RWPE2 (cell line): ENCODE results near the gene MOSPD2.

Experiments
- ATAC-seq: fragments of 200-7000 bp; cut with Tn5 transposase; 3 replicates; pipeline ENCODE4 v1.9.1; 2021; ENCODE audit warnings: low read depth
- DNase-seq: peaks from one replicate; pipeline ENCODE4 v3.0.0-alpha.2; 2020; ENCODE audit warnings: low spot score
- H3K27ac ChIP-seq: fragments of 450-650 bp; 2 replicates; pipeline ENCODE4 v1.5.1; 2017; ENCODE audit warnings: mild to moderate bottlenecking; ENCODE audit not compliant: poor library complexity, severe bottlenecking
- H3K27me3 ChIP-seq: fragments of 250-450 bp; sonication (Bioruptor Pico); 2 replicates; pipeline ENCODE4 v1.5.1; 2021; ENCODE audit warnings: mild to moderate bottlenecking, moderate library complexity; ENCODE audit not compliant: insufficient read depth, poor library complexity, severe bottlenecking
- H3K36me3 ChIP-seq: fragments of 250-450 bp; sonication (Bioruptor Pico); 2 replicates; pipeline ENCODE4 v1.5.1; 2020; ENCODE audit warnings: low read depth, mild to moderate bottlenecking, moderate library complexity
- H3K4me1 ChIP-seq: fragments of 250-450 bp; sonication (Bioruptor Pico); 2 replicates; pipeline ENCODE4 v1.5.1; 2021; ENCODE audit warnings: mild to moderate bottlenecking, moderate library complexity; ENCODE audit not compliant: insufficient read depth, poor library complexity, severe bottlenecking
- H3K4me3 ChIP-seq: fragments of 250-450 bp; sonication (Bioruptor Pico); 2 replicates; pipeline ENCODE4 v1.5.1; 2021; ENCODE audit warnings: mild to moderate bottlenecking, moderate library complexity; ENCODE audit not compliant: severe bottlenecking
- H3K9me3 ChIP-seq: fragments of 250-450 bp; sonication (Bioruptor Pico); 2 replicates; pipeline ENCODE4 v1.5.1; 2021; ENCODE audit warnings: mild to moderate bottlenecking, moderate library complexity; ENCODE audit not compliant: severe bottlenecking
- TF ChIP-seq, protein P1 (sequence below): fragments of 450-650 bp; IDR thresholded peaks from one replicate; pipeline ENCODE4 v1.5.1; 2017; ENCODE audit warnings: mild to moderate bottlenecking, moderate library complexity; ENCODE audit not compliant: poor library complexity, severe bottlenecking

The MOSPD2 gene

DNA sequence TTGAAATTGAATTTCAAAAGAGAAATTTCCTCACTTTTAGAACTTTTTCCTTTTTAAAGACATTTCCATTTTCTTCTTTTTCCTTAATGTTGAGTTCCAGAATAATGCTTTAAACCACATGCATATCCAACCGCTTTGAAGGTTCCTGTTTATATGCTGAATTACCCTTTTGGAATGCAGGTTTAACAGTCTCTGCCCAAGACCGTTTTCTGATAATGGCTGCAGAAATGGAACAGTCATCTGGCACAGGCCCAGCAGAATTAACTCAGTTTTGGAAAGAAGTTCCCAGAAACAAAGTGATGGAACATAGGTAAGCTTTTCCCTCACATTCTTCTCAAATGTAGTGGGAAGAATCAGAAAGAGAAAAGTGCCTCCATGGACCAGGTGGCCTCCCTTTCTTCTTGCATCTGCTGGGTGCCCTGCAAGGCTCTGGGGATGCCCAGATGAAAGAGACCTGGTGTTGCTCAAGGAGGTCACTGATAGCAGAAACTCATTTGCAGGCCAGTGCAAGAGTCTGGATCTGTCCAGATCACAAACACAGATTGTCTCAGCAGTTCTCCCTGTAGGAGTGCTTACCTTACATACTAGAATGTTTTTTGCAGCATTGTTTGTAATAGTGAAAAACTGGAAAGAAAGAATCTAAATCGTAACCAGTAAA lies 42.9 kb downstream of the MOSPD2 start:
- Histone ChIP-seq H3K4me1 (no peaks in the 10 kb centered on the region), H3K9me3 (no peaks in the 10 kb centered on the region), H3K27ac (no peak overlapping the region), H3K27me3 (no peaks in the 10 kb centered on the region), H3K36me3 (peaks cover 8% of the 10 kb centered on the region; the same call in 1 of the 2 replicates), H3K4me3 (no peak overlapping the region)
- TF ChIP-seq, protein P1, sequence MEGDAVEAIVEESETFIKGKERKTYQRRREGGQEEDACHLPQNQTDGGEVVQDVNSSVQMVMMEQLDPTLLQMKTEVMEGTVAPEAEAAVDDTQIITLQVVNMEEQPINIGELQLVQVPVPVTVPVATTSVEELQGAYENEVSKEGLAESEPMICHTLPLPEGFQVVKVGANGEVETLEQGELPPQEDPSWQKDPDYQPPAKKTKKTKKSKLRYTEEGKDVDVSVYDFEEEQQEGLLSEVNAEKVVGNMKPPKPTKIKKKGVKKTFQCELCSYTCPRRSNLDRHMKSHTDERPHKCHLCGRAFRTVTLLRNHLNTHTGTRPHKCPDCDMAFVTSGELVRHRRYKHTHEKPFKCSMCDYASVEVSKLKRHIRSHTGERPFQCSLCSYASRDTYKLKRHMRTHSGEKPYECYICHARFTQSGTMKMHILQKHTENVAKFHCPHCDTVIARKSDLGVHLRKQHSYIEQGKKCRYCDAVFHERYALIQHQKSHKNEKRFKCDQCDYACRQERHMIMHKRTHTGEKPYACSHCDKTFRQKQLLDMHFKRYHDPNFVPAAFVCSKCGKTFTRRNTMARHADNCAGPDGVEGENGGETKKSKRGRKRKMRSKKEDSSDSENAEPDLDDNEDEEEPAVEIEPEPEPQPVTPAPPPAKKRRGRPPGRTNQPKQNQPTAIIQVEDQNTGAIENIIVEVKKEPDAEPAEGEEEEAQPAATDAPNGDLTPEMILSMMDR, result no peak
- ATAC-seq (no peak), DNase-seq (no peak)

DNA sequence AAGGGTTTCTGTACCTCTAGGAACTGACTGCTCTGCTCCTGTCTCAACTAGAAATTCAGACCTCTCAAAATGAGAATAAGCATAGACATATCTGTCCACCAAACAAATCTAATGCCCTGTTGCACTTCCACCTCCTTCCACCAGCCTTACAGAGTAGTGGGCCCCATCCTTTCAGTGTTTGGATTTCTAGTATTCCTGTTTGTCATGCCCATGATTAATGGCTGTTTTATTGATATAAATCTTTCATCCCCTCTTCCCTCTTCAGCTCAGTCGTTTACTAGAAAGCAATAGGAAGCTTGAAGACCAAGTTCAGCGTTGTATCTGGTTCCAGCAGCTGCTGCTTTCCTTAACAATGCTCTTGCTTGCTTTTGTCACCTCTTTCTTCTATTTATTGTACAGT lies 46.2 kb downstream of the MOSPD2 start:
- no peaks in the 10 kb centered on the region for H3K9me3 ChIP-seq
- TF ChIP-seq, protein P1, result no peak
- no peaks in the 10 kb centered on the region for H3K4me1 ChIP-seq
- no peak overlapping the region for H3K27ac ChIP-seq
- no peaks in the 10 kb centered on the region for H3K27me3 ChIP-seq
- peaks cover 8% of the 10 kb centered on the region; the same call in 1 of the 2 replicates for H3K36me3 ChIP-seq
- DNase-seq, result no peak
- ATAC-seq, result no peak
- H3K4me3 ChIP-seq, result no peak overlapping the region

GRCh38 chrX:14920196-14920595 lies 47.0 kb downstream of the MOSPD2 start:
- Histone ChIP-seq H3K4me3 (no peak overlapping the region), H3K27ac (no peak overlapping the region), H3K27me3 (no peaks in the 10 kb centered on the region), H3K9me3 (no peaks in the 10 kb centered on the region), H3K36me3 (0 out of 2 replicates have a peak, but pooled peaks cover 8% of the 10 kb centered on the region), H3K4me1 (no peaks in the 10 kb centered on the region)
- TF ChIP-seq, protein P1, result no peak
- DNase-seq, result no peak
- ATAC-seq, result no peak

GRCh38 chrX:14922437-14922836 lies 49.2 kb downstream of the MOSPD2 start:
- Histone ChIP-seq H3K9me3 (no peaks in the 10 kb centered on the region), H3K36me3 (0 out of 2 replicates have a peak, but pooled peaks cover 8% of the 10 kb centered on the region), H3K4me1 (no peaks in the 10 kb centered on the region), H3K27ac (no peak overlapping the region), H3K4me3 (no peak overlapping the region), H3K27me3 (no peaks in the 10 kb centered on the region)
- TF ChIP-seq, protein P1, result no peak
- ATAC-seq (peak; percentile 67), DNase-seq (no peak)

GRCh38 chrX:14923761-14924160 lies 50.5 kb downstream of the MOSPD2 start:
- Histone ChIP-seq H3K4me3 (no peak overlapping the region), H3K36me3 (0 out of 2 replicates have a peak, but pooled peaks cover 3% of the 10 kb centered on the region), H3K27ac (no peak overlapping the region), H3K27me3 (no peaks in the 10 kb centered on the region), H3K9me3 (no peaks in the 10 kb centered on the region), H3K4me1 (no peaks in the 10 kb centered on the region)
- no peak for DNase-seq
- TF ChIP-seq, protein P1, result no peak
- ATAC-seq, result no peak
